GM20000 (cell line): ENCODE results near the gene PKIG.

Experiments
- DNase-seq: peaks from one replicate; pipeline ENCODE4 v3.0.0; 2012; ENCODE audit warnings: low spot score
- CTCF ChIP-seq: IDR thresholded peaks from 2 replicates; pipeline ENCODE4 v1.5.1; 2012; ENCODE audit warnings: mild to moderate bottlenecking, control low read depth; ENCODE audit errors: extremely low read depth, missing control alignments

PKIG gene

GRCh38 chr20:44625361-44625760, 43.0 kb downstream of the PKIG start:
- TF ChIP-seq CTCF, result no peak
- no peak for DNase-seq

- DNase-seq, result no peak
- TF ChIP-seq CTCF, result no peak
These were observed 43.9 kb downstream of the PKIG start for GRCh38 chr20:44626278-44626677.

- no peak for DNase-seq
- no peak for TF ChIP-seq CTCF
These were observed 45.1 kb downstream of the PKIG start for GRCh38 chr20:44627364-44628010.

GRCh38 chr20:44629017-44629385, 46.6 kb downstream of the PKIG start:
- DNase-seq, result no peak
- TF ChIP-seq CTCF, result no peak

- TF ChIP-seq CTCF, result no peak
- no peak for DNase-seq
These were observed 47.2 kb downstream of the PKIG start for GRCh38 chr20:44629542-44629941.

- TF ChIP-seq CTCF, result no peak
- DNase-seq, result no peak
These were observed 47.9 kb downstream of the PKIG start for GRCh38 chr20:44630297-44630696.

GRCh38 chr20:44632103-44632752, 49.8 kb downstream of the PKIG start:
- DNase-seq, result no peak
- TF ChIP-seq CTCF, result no peak
